ENCODE measurements around the gene PARD3B. TPM values are rescaled to one million over a fixed set of nuclear protein-coding genes. Genes with fewer than 3 reads are reported as not detected.

Gene PARD3B
- total RNA-seq, 4 donors from 2014 or later: 21.8 to 85.6 (median 36.1) TPM

GRCh38 chr2:205465791-205466190 is 920.5 kb downstream of the PARD3B start:
- TF ChIP-seq CTCF (IDR thresholded peaks at IDR 0.05) (no peak), POLR2A (IDR thresholded peaks at IDR 0.05) (no peak)
- no peak for DNase-seq
- intact Hi-C loops (cut with DNase I; ENCODE audit: low total_unique reads): no loop called here
- no peak overlapping the region for H3K27ac ChIP-seq
- no peaks in the 10 kb centered on the region for H3K27me3 ChIP-seq
- H3K4me3 ChIP-seq: no peak overlapping the region
- H3K9me3 ChIP-seq: no peaks in the 10 kb centered on the region
- H3K4me1 ChIP-seq: no peaks in the 10 kb centered on the region
- H3K36me3 ChIP-seq: no peaks in the 10 kb centered on the region

DNA sequence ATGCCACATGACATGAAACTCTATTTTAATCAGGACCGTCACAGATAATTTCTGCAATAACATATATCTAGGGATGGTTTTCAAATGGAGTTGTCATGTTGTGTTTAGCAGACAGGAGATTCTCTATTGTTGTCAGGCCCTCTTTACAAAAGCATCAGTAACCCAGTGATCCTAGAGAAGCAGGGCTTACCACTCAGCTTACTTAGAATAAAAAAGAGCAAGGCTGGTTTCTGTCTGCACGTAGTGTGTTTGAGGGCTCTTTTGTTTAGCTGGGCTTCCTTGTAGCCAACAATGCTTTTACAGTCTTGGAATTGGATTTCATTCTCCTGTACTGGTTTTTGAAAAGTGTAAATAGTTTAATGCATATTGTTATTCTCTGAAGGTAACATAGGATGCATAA is 926.5 kb downstream of the PARD3B start:
- Histone ChIP-seq H3K9me3 (no peaks in the 10 kb centered on the region), H3K36me3 (no peaks in the 10 kb centered on the region), H3K4me1 (no peaks in the 10 kb centered on the region), H3K27me3 (no peaks in the 10 kb centered on the region), H3K27ac (no peak overlapping the region), H3K4me3 (no peak overlapping the region)
- intact Hi-C loops (cut with DNase I; ENCODE audit: low total_unique reads): no loop called here
- no peak for TF ChIP-seq POLR2A (IDR thresholded peaks at IDR 0.05)
- TF ChIP-seq CTCF (IDR thresholded peaks at IDR 0.05): no peak
- no peak for DNase-seq

GRCh38 chr2:205473791-205474190 is 928.5 kb downstream of the PARD3B start:
- Histone ChIP-seq H3K9me3 (no peaks in the 10 kb centered on the region), H3K4me3 (no peak overlapping the region), H3K36me3 (no peaks in the 10 kb centered on the region), H3K4me1 (no peaks in the 10 kb centered on the region), H3K27ac (no peak overlapping the region), H3K27me3 (no peaks in the 10 kb centered on the region)
- DNase-seq: no peak
- TF ChIP-seq CTCF (IDR thresholded peaks at IDR 0.05): no peak
- TF ChIP-seq POLR2A (IDR thresholded peaks at IDR 0.05): no peak
- intact Hi-C loops (cut with DNase I; ENCODE audit: low total_unique reads): no loop called here

GRCh38 chr2:205474741-205475415 is 929.6 kb downstream of the PARD3B start:
- Histone ChIP-seq H3K27me3 (no peaks in the 10 kb centered on the region), H3K36me3 (no peaks in the 10 kb centered on the region), H3K4me3 (no peak overlapping the region), H3K4me1 (no peaks in the 10 kb centered on the region), H3K27ac (no peak overlapping the region), H3K9me3 (no peaks in the 10 kb centered on the region)
- intact Hi-C loops (cut with DNase I; ENCODE audit: low total_unique reads): no loop called here
- TF ChIP-seq POLR2A (IDR thresholded peaks at IDR 0.05): no peak
- TF ChIP-seq CTCF (IDR thresholded peaks at IDR 0.05): no peak
- DNase-seq: no peak

GRCh38 chr2:205475416-205475768 is 930.1 kb downstream of the PARD3B start:
- intact Hi-C loops (cut with DNase I; ENCODE audit: low total_unique reads): no loop called here
- no peak for DNase-seq
- Histone ChIP-seq H3K27me3 (no peaks in the 10 kb centered on the region), H3K9me3 (no peaks in the 10 kb centered on the region), H3K36me3 (no peaks in the 10 kb centered on the region), H3K27ac (no peak overlapping the region), H3K4me3 (no peak overlapping the region), H3K4me1 (no peaks in the 10 kb centered on the region)
- TF ChIP-seq CTCF (IDR thresholded peaks at IDR 0.05) (no peak), POLR2A (IDR thresholded peaks at IDR 0.05) (no peak)
